HG03025 (cell line): ENCODE data around the gene KCNIP1.

ENCODE experiments used
- ATAC-seq: cut with Tn5 transposase; IDR thresholded peaks from one replicate; pipeline ENCODE4 v1.9.1; 2021; ENCODE audit warnings: mild to moderate bottlenecking, moderate library complexity; ENCODE audit not compliant: unreplicated experiment, low FRiP score

The KCNIP1 gene

GRCh38 chr5:170504616-170505266 is 921 bp downstream of the KCNIP1 start:
- no peak for ATAC-seq

- ATAC-seq = no peak
Observed at GRCh38 chr5:170508036-170508435, 4.2 kb downstream of the KCNIP1 start.

GRCh38 chr5:170508660-170509347 is 5.0 kb downstream of the KCNIP1 start:
- no peak for ATAC-seq

GRCh38 chr5:170509348-170509660 is 5.5 kb downstream of the KCNIP1 start:
- ATAC-seq = no peak

GRCh38 chr5:170510126-170510525 is 6.3 kb downstream of the KCNIP1 start:
- ATAC-seq = no peak

GRCh38 chr5:170510559-170510958 is 6.7 kb downstream of the KCNIP1 start:
- no peak for ATAC-seq

GRCh38 chr5:170511551-170512258 is 7.9 kb downstream of the KCNIP1 start:
- ATAC-seq = no peak

- ATAC-seq = no peak
Observed at GRCh38 chr5:170513856-170514525, 10.2 kb downstream of the KCNIP1 start.

GRCh38 chr5:170517411-170517810 is 13.6 kb downstream of the KCNIP1 start:
- no peak for ATAC-seq

GRCh38 chr5:170518277-170518676 is 14.5 kb downstream of the KCNIP1 start:
- ATAC-seq = no peak

GRCh38 chr5:170519549-170519948 is 15.7 kb downstream of the KCNIP1 start:
- ATAC-seq = no peak

GRCh38 chr5:170520372-170520771 is 16.6 kb downstream of the KCNIP1 start:
- no peak for ATAC-seq

- no peak for ATAC-seq
Observed at GRCh38 chr5:170522211-170523141, 18.7 kb downstream of the KCNIP1 start.

- no peak for ATAC-seq
Observed at GRCh38 chr5:170523142-170523551, 19.3 kb downstream of the KCNIP1 start.

GRCh38 chr5:170523830-170524229 is 20.0 kb downstream of the KCNIP1 start:
- no peak for ATAC-seq

GRCh38 chr5:170524576-170524975 is 20.8 kb downstream of the KCNIP1 start:
- ATAC-seq = no peak

GRCh38 chr5:170525470-170526211 is 21.8 kb downstream of the KCNIP1 start:
- ATAC-seq = no peak

GRCh38 chr5:170527991-170528390 is 24.2 kb downstream of the KCNIP1 start:
- ATAC-seq = no peak

- no peak for ATAC-seq
Observed at GRCh38 chr5:170528976-170529375, 25.2 kb downstream of the KCNIP1 start.

- ATAC-seq = no peak
Observed at GRCh38 chr5:170532935-170533334, 29.1 kb downstream of the KCNIP1 start.
